GM12875 (cell line): Measurements from ENCODE around the gene PM20D1.
"Not testable (repeated sequence)": the region's sequence is repeated elsewhere in the genome, so short reads cannot be mapped to it uniquely, and the experiment has no call there.

ENCODE experiments used
- H3K4me3 ChIP-seq: one replicate; pipeline ENCODE4 v1.5.1; 2011; ENCODE audit warnings: low read depth, low read length, control low read depth
- TF ChIP-seq, protein P1 (sequence below): IDR thresholded peaks from 2 replicates; pipeline ENCODE4 v1.5.1; 2011; ENCODE audit warnings: low read depth, mild to moderate bottlenecking, control low read depth, inconsistent platforms, low read length, moderate library complexity, borderline replicate concordance; ENCODE audit not compliant: insufficient read depth

Gene PM20D1

DNA sequence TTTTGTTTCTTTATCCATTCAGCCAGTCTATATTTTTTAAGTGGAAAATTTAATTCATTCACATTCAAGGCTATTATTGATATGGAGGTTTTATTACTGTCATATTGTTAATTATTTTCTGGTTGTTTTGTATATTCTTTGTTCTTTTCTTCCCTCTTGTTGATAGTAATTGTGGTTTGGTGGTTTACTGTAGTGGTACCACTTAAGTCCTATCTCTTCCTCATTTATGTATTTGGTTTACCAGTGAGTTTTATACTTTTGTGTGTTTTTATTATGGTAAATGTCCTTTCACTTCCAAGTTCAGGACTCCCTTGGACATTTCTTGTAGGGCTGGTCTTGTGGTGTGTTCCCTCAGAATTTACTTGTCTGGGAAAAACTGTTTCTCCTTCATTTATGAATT is 28.1 kb upstream of the PM20D1 start:
- TF ChIP-seq, protein P1, sequence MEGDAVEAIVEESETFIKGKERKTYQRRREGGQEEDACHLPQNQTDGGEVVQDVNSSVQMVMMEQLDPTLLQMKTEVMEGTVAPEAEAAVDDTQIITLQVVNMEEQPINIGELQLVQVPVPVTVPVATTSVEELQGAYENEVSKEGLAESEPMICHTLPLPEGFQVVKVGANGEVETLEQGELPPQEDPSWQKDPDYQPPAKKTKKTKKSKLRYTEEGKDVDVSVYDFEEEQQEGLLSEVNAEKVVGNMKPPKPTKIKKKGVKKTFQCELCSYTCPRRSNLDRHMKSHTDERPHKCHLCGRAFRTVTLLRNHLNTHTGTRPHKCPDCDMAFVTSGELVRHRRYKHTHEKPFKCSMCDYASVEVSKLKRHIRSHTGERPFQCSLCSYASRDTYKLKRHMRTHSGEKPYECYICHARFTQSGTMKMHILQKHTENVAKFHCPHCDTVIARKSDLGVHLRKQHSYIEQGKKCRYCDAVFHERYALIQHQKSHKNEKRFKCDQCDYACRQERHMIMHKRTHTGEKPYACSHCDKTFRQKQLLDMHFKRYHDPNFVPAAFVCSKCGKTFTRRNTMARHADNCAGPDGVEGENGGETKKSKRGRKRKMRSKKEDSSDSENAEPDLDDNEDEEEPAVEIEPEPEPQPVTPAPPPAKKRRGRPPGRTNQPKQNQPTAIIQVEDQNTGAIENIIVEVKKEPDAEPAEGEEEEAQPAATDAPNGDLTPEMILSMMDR, result no peak
- no peak overlapping the region for H3K4me3 ChIP-seq

DNA sequence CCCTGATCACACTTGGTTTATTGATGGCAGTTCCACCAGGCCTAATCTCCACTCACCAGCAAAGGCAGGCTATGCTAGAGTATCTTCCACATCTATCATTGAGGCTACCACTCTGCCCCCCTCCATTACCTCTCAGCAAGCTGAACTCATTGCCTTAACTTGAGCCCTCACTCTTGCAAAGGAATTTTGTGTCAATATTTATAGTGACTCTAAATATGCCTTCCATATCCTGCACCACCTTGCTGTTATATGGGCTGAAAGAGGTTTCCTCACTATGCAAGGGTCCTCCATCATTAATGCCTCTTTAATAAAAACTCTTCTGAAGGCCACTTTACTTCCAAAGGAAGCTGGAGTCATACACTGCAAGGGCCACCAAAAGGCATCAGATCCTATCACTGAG is 23.2 kb upstream of the PM20D1 start:
- not testable (repeated sequence) for H3K4me3 ChIP-seq

DNA sequence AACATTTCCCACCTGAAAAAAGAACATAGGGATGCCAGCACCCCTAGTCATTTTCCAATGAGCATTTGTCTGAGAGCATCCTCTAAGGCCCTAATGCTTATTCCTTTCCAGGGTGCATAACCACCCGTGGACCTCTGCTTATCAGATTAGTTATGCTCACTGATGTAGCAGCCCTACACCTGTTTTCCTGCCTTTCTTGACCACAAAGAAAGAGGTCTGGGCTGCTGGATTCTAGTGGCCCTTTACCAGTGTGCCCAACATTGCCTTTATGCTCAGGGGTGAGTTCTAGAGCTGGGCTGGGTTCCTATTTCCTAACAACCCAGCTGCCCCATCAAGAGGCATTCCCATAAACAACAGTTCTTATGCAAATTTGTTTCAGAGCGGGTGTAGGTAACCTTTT is 20.3 kb upstream of the PM20D1 start:
- H3K4me3 ChIP-seq, result no peak overlapping the region
- TF ChIP-seq, protein P1, result no peak

DNA sequence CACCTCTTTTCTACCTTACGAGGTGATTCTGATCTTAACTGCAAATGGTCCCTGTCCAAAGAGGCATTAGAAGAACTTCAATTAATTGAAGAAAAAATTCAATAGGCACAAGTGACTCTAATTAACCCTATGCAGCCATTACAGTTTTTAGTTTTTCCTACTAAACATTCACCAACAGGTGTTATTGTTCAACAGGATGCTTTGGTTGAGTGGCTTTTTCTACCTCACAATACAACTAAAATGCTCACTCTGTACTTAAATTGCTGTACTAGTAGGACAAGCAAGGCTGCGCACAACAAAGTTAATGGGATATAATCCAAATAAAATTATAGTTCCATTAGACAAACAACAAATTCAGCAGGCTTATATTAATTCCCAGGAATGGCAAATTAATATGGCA is 11.6 kb upstream of the PM20D1 start:
- TF ChIP-seq, protein P1, result no peak
- no peak overlapping the region for H3K4me3 ChIP-seq

DNA sequence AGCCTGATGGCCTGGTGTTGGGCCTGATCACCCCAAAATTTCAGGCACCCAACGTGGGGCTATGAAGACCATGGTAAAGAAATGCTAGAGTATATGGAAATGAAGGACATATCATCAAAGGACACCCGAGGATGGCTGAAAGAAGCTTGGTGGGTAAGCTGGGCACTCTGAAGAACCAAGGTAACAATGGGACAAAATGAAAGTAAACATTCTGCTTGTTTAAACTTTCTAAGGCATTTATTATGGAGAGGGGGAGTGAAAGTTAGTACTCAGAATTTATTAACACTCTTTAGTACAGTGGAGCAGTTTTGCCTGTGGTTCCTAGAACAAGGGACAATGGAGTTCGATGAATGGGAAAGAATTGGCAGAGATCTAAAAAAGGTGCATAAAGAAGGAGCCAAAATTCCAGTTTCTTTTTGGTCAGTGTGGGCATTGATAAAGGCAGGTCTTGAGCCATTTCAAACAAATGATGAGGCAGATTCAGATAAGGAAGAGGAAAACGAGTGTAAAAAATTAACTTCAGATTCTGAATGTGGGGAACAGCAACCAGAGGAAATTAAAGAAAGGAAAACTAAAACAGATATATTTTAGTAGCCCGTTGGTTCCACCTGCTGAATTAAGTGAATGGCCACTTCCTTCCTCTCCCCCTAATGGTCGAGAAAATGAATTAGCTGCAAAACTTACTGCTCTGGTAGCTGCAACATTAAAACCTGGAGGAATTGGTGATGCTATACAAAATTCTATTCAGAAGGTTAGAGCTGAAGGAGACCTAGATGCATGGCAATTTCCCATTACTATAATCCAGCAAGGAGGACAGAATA is 8.4 kb upstream of the PM20D1 start:
- no peak overlapping the region for H3K4me3 ChIP-seq
- TF ChIP-seq, protein P1, result no peak

DNA sequence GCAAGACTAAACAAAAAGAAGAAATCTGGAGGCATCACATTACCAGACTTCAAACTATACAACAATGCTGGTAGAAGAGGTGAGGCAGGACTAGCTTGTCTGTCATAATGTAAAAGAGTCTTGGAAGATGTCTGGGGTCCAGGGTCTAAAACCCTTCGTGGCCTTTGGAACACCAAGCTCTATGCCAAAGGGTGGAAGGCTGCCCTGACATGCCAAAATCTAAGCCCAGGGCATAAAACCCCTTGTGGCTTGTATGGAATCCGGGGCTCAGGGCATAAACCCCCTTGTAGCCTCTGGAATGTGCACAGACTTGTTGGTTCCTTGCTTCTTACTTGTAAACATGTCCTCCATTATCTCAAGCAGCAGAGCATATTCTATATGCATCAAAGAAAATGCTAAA is 7.6 kb upstream of the PM20D1 start:
- H3K4me3 ChIP-seq, result not testable (repeated sequence)

DNA sequence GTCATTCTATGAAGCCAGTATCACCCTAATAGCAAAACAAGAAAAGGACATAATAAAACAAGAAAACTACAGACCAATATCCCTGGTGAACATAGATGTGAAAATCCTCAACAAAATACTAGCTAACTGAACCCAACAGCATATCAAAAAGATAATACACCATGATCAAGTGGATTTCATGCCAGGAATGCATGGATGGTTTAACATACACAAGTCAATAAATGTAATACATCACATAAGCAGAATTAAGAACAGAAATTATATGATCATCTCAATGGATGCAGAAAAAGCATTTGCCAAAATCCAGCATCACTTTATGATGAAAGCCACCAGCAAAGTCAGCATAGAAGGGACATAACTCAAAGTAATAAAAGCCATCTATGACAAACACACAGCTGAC is 6.5 kb upstream of the PM20D1 start:
- H3K4me3 ChIP-seq, result no peak overlapping the region
- TF ChIP-seq, protein P1, result no peak

DNA sequence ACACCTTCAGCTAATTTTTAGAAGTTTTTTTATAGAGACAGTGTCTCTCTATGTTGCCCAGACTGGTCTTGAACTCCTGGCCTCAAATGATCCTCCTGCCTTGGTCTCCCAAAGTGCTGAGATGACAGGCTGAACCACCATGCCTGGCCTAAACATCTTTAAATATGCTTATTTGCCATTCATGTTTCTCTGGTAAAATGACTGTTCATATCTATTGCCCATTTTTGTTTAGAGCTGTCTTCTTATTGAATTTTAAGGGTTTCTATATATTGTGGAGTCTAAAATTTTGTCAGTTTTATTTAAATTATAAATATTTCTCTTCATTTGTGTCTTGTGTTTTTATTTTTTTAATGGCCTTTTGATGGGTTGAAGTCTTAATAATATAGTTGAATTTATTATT is 3.0 kb upstream of the PM20D1 start:
- TF ChIP-seq, protein P1, result no peak

More for the DNA sequence above, 3.0 kb upstream of the PM20D1 start:
- H3K4me3 ChIP-seq, result no peak overlapping the region
